ACC112 (cell line): Measurements from ENCODE around the gene BOK.

ENCODE experiments used
- H2AFZ ChIP-seq: fragments of 200-600 bp; sonication (generic); one replicate; pipeline ENCODE4 v1.6.0; 2017; ENCODE audit warnings: antibody characterized with exemption, low read length; ENCODE audit not compliant: unreplicated experiment
- H3K27ac ChIP-seq: fragments of 200-600 bp; sonication (generic); 2 replicates; pipeline ENCODE4 v1.5.1; 2014; ENCODE audit warnings: low read depth, mild to moderate bottlenecking, antibody characterized with exemption, low read length, moderate library complexity
- H3K27me3 ChIP-seq: fragments of 200-600 bp; sonication (generic); 2 replicates; pipeline ENCODE4 v1.6.1; 2014; ENCODE audit warnings: mild to moderate bottlenecking, antibody characterized with exemption, low read length, moderate library complexity, mixed read lengths; ENCODE audit not compliant: insufficient read depth
- H3K36me3 ChIP-seq: fragments of 200-600 bp; sonication (generic); 2 replicates; pipeline ENCODE4 v1.6.1; 2016; ENCODE audit warnings: mild to moderate bottlenecking, antibody characterized with exemption, low read length, moderate library complexity, mixed read lengths; ENCODE audit not compliant: insufficient read depth
- H3K4me1 ChIP-seq: fragments of 200-600 bp; sonication (generic); one replicate; pipeline ENCODE4 v1.6.1; 2016; ENCODE audit warnings: low read length, mixed read lengths; ENCODE audit not compliant: insufficient read depth, unreplicated experiment, control insufficient read depth
- H3K4me3 ChIP-seq: fragments of 200-600 bp; sonication (generic); 2 replicates; pipeline ENCODE4 v1.5.1; 2014; ENCODE audit warnings: mild to moderate bottlenecking, low read depth, low read length
- H3K79me2 ChIP-seq: fragments of 200-600 bp; sonication (generic); one replicate; pipeline ENCODE4 v1.6.0; 2016; ENCODE audit warnings: low read length; ENCODE audit not compliant: control insufficient read depth, unreplicated experiment, insufficient read depth

The BOK gene

GRCh38 chr2:241607162-241607885 lies 48.8 kb downstream of the BOK start:
- no peak overlapping the region for H3K27ac ChIP-seq
- peaks cover 3% of the 10 kb centered on the region for H3K4me1 ChIP-seq
- no peaks in the 10 kb centered on the region for H3K27me3 ChIP-seq
- no peak overlapping the region for H3K4me3 ChIP-seq
- peaks cover 3% of the 10 kb centered on the region; the same call in 1 of the 2 replicates for H3K36me3 ChIP-seq
- H2AFZ ChIP-seq = no peak overlapping the region
- H3K79me2 ChIP-seq = peaks cover 19% of the 10 kb centered on the region

- no peak overlapping the region for H3K27ac ChIP-seq
- H3K27me3 ChIP-seq = no peaks in the 10 kb centered on the region
- no peaks in the 10 kb centered on the region for H3K36me3 ChIP-seq
- no peak overlapping the region for H2AFZ ChIP-seq
- H3K4me3 ChIP-seq = no peak overlapping the region
- peaks cover 23% of the 10 kb centered on the region for H3K79me2 ChIP-seq
- H3K4me1 ChIP-seq = peaks cover 3% of the 10 kb centered on the region
Observed at GRCh38 chr2:241608881-241609280, 50.3 kb downstream of the BOK start.

- no peak overlapping the region for H2AFZ ChIP-seq
- peaks cover 3% of the 10 kb centered on the region for H3K4me1 ChIP-seq
- peaks cover 31% of the 10 kb centered on the region for H3K79me2 ChIP-seq
- H3K27me3 ChIP-seq = no peaks in the 10 kb centered on the region
- no peaks in the 10 kb centered on the region for H3K36me3 ChIP-seq
- H3K4me3 ChIP-seq = peak overlapping the region; percentile 73
- peak overlapping the region; percentile 22; the same call in 1 of the 2 replicates for H3K27ac ChIP-seq
Observed at GRCh38 chr2:241609859-241610793, 51.6 kb downstream of the BOK start.

- H3K79me2 ChIP-seq = peaks cover 40% of the 10 kb centered on the region
Observed at GRCh38 chr2:241611062-241611461, 52.5 kb downstream of the BOK start.

GRCh38 chr2:241612156-241613016 lies 53.8 kb downstream of the BOK start:
- Histone ChIP-seq H3K4me1 (peaks cover 3% of the 10 kb centered on the region), H2AFZ (no peak overlapping the region), H3K79me2 (peaks cover 52% of the 10 kb centered on the region), H3K4me3 (no peak overlapping the region), H3K27ac (no peak overlapping the region), H3K36me3 (no peaks in the 10 kb centered on the region), H3K27me3 (no peaks in the 10 kb centered on the region)

More at GRCh38 chr2:241611062-241611461, 52.5 kb downstream of the BOK start:
- Histone ChIP-seq H3K4me1 (peaks cover 3% of the 10 kb centered on the region), H2AFZ (no peak overlapping the region), H3K27me3 (no peaks in the 10 kb centered on the region), H3K36me3 (no peaks in the 10 kb centered on the region), H3K27ac (no peak overlapping the region), H3K4me3 (no peak overlapping the region)

GRCh38 chr2:241613017-241613780 lies 54.7 kb downstream of the BOK start:
- H3K4me1 ChIP-seq = peaks cover 10% of the 10 kb centered on the region

GRCh38 chr2:241615041-241615440 lies 56.5 kb downstream of the BOK start:
- H3K36me3 ChIP-seq = peaks cover 11% of the 10 kb centered on the region
- peaks cover 61% of the 10 kb centered on the region for H3K79me2 ChIP-seq
- H2AFZ ChIP-seq = no peak overlapping the region
- H3K4me3 ChIP-seq = no peak overlapping the region
- H3K27ac ChIP-seq = no peak overlapping the region
- H3K4me1 ChIP-seq = peaks cover 10% of the 10 kb centered on the region
- H3K27me3 ChIP-seq = no peaks in the 10 kb centered on the region

More at GRCh38 chr2:241613017-241613780, 54.7 kb downstream of the BOK start:
- H3K4me3 ChIP-seq = no peak overlapping the region
- no peaks in the 10 kb centered on the region for H3K27me3 ChIP-seq
- no peak overlapping the region for H3K27ac ChIP-seq
- no peaks in the 10 kb centered on the region for H3K36me3 ChIP-seq
- H2AFZ ChIP-seq = no peak overlapping the region
- peaks cover 59% of the 10 kb centered on the region for H3K79me2 ChIP-seq

- Histone ChIP-seq H3K4me1 (peaks cover 8% of the 10 kb centered on the region), H3K79me2 (peaks cover 59% of the 10 kb centered on the region), H3K27ac (no peak overlapping the region), H3K27me3 (no peaks in the 10 kb centered on the region), H3K36me3 (peaks cover 11% of the 10 kb centered on the region), H2AFZ (no peak overlapping the region), H3K4me3 (no peak overlapping the region)
Observed at GRCh38 chr2:241615522-241616052, 57.0 kb downstream of the BOK start.

- Histone ChIP-seq H3K4me3 (no peak overlapping the region), H3K27ac (no peak overlapping the region), H3K4me1 (peaks cover 7% of the 10 kb centered on the region), H2AFZ (no peak overlapping the region), H3K79me2 (peaks cover 57% of the 10 kb centered on the region), H3K36me3 (peaks cover 11% of the 10 kb centered on the region), H3K27me3 (no peaks in the 10 kb centered on the region)
Observed at GRCh38 chr2:241616168-241617125, 57.9 kb downstream of the BOK start.
